BJ (cell line): ENCODE measurements around the gene RBMS3. TPM values are rescaled to one million over a fixed set of nuclear protein-coding genes. Genes with fewer than 3 reads are reported as not detected.

ENCODE experiments used
- CTCF ChIA-PET: fragments of 350-600 bp; formaldehyde crosslinking; extraction: SDS; loops from one replicate; lab custom pipeline; 2021; ENCODE audit warnings: antibody characterized with exemption, inconsistent platforms; lab: Yijun Ruan, JAX
- POLR2A ChIA-PET: fragments of 300-600 bp; sonication (Branson Sonifier 250); formaldehyde crosslinking; extraction: SDS; loops from one replicate; lab custom pipeline; 2021; ENCODE audit warnings: antibody characterized with exemption; lab: Charles Lee
- DNase-seq: peaks from one replicate; pipeline ENCODE4 v3.0.0-alpha.2; 2011; ENCODE audit warnings: low read depth
- H3K27me3 ChIP-seq: 2 replicates; pipeline ENCODE4 v1.6.0; 2011; ENCODE audit warnings: low read length; ENCODE audit not compliant: control insufficient read depth, insufficient read depth
- H3K36me3 ChIP-seq: 2 replicates; pipeline ENCODE4 v1.5.1; 2011; ENCODE audit warnings: low read length; ENCODE audit not compliant: control insufficient read depth, insufficient read depth
- H3K4me3 ChIP-seq: 2 replicates; pipeline ENCODE4 v1.5.1; 2011; ENCODE audit warnings: low read depth, mild to moderate bottlenecking, control low read depth, low read length
- polyA plus RNA-seq: library from polyadenylated mRNA; depleted of rRNA; stranded (reverse); fragments of >200 nt; gene quantifications from 2 replicates; pipeline ENCODE4 v1.2.3, GENCODE V29; 2011
- TF ChIP-seq, protein P1 (sequence below): IDR thresholded peaks from 2 replicates; pipeline ENCODE4 v1.5.1; 2011; ENCODE audit warnings: low read depth, mild to moderate bottlenecking, control low read depth, inconsistent platforms, low read length, moderate library complexity; ENCODE audit not compliant: insufficient read depth

RBMS3 gene
- polyA plus RNA-seq, 1 experiment, result 14.5 TPM

DNA sequence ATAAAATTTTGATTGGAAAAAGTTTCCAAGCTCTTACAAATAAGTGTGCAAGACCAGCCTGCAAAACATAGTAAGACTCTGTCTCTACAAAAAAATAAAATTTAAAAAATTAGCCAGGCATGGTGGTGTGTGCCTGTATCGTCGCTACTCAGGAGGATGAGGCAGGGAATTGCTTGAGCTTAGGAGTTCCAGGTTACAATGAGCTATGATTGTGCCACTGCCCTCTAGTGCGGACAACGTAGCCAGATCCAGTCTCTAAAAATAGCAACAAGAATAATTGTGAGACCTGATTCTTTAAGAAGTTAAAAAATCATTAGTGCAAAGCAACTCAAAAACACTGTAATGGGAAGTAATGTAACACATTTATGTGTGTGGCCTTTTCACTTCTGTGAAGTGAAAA, 251.6 kb downstream of the RBMS3 start:
- TF ChIP-seq, protein P1, sequence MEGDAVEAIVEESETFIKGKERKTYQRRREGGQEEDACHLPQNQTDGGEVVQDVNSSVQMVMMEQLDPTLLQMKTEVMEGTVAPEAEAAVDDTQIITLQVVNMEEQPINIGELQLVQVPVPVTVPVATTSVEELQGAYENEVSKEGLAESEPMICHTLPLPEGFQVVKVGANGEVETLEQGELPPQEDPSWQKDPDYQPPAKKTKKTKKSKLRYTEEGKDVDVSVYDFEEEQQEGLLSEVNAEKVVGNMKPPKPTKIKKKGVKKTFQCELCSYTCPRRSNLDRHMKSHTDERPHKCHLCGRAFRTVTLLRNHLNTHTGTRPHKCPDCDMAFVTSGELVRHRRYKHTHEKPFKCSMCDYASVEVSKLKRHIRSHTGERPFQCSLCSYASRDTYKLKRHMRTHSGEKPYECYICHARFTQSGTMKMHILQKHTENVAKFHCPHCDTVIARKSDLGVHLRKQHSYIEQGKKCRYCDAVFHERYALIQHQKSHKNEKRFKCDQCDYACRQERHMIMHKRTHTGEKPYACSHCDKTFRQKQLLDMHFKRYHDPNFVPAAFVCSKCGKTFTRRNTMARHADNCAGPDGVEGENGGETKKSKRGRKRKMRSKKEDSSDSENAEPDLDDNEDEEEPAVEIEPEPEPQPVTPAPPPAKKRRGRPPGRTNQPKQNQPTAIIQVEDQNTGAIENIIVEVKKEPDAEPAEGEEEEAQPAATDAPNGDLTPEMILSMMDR, result no peak
- no peak for DNase-seq
- ChIA-PET CTCF (no interaction called here), POLR2A (no interaction called here)
- Histone ChIP-seq H3K36me3 (no peaks in the 10 kb centered on the region; the same call in 1 of the 2 replicates), H3K4me3 (no peak overlapping the region), H3K27me3 (no peaks in the 10 kb centered on the region)

DNA sequence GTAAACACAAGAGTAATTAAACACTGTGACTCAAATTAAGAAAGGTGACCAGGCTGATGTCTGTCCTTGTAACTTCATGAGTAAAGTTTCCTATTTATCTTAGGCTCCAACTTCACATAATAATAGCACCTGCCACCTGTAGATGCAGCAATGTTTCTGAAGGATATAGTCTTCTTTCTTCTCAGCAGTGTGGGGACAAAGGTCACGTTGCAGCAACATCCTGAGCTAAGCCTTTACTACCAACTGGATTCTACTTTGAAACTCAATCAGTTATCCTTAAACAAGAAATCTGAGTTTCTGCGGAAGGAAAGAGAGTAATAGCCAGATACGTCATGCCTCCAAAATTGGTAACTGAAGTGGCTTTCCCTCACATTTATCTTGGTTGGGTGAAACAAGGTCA, 253.1 kb downstream of the RBMS3 start:
- no peak overlapping the region for H3K4me3 ChIP-seq
- ChIA-PET POLR2A (no interaction called here), CTCF (no interaction called here)
- H3K27me3 ChIP-seq, result no peaks in the 10 kb centered on the region
- no peaks in the 10 kb centered on the region for H3K36me3 ChIP-seq
- TF ChIP-seq, protein P1, result no peak
- no peak for DNase-seq

DNA sequence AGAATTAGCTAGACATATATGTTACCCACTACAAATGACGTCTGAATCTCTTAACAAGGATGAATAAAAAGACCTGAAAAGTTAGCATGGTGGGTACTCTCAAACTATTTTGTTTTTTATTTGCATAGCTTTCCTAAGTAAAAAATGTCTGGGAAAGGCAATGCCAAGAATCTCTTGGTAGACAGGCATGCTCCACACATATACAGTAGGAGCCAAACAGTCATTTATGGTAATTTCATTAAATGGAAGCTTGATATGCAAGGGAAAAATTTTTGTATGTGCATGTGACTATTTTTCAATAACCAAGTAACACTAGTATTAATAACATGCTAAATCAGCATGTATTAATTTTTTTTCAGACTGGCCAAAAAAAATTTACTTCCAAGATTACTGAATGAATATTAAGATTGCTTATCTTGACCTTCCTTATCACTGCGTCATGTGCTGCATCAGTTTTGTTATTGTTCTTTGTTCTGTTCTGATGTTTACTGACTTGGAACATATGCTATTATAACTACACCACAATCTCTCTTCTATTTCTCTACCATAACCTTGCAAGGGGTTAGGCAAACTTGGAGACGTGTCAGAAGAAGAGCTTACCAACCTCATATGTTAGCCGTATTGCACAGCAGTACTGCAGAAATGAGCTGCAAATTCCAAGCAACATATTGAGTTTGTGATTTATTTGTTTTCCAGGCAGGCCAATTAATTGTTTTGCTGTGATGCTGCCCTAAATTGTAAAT, 255.3 kb downstream of the RBMS3 start:
- Histone ChIP-seq H3K27me3 (no peaks in the 10 kb centered on the region), H3K4me3 (no peak overlapping the region), H3K36me3 (no peaks in the 10 kb centered on the region)
- DNase-seq, result no peak
- POLR2A ChIA-PET, result no interaction called here
- CTCF ChIA-PET, result no interaction called here
- TF ChIP-seq, protein P1, result no peak

DNA sequence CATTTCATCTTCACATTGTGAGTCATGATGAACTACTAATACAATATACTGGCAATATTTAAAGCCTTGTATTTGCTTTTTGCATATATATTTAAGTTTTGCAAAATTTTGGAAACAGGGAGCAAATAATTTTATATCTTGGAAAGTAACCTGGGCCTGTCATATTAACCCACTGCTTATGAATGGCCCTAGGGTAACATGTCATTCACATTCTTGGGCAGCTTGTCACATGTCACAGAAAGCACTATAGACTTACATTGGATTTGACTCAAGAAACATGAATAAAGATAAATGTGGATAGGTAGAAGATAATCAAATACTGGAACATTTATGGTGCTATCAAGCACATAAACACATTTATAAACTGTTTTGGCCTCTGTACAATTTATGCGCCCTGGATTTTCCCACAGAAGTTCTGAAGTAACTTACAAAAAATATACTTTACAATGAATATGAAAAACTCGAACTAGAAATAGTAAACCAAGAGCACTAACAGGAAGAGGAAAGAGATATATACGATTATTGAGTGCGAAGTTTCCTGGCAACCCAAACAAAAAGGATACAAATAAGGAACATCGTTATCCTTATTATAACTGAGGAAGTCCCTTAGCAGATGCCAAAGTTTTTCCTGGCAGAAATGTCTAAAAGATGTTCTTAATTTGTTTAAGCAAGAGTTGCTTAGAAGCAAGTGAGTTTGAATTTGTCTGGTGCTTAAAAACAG, 257.2 kb downstream of the RBMS3 start:
- ChIA-PET POLR2A (no interaction called here), CTCF (interaction anchor here (0.9 kb wide), 1 partner anchor 12 kb away, joined by 3 read pairs; no protein-coding TSS in a partner anchor)
- no peak for DNase-seq
- TF ChIP-seq, protein P1, result no peak
- no peak overlapping the region for H3K4me3 ChIP-seq
- no peaks in the 10 kb centered on the region for H3K27me3 ChIP-seq
- H3K36me3 ChIP-seq, result no peaks in the 10 kb centered on the region; the same call in 1 of the 2 replicates

DNA sequence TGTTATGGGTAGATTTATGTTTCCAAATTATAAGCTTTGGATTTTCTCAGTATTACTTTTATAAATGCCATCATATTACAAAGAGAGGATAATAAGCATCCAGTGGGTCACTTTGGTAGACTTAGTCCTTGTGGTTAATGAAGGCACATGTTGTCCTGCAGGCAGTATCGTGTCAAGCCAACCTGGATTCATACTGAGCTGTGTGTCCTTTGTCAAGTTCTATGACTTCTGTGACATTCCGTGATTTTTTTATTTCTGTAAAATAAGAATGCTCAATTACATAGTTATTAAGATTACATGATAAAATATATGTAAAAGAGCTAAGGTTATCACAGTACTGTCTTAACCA, 257.7 kb downstream of the RBMS3 start:
- POLR2A ChIA-PET, result interaction anchor here (0.6 kb wide), 1 partner anchor 876 kb away, joined by 3 read pairs; no protein-coding TSS in a partner anchor
- Histone ChIP-seq H3K36me3 (no peaks in the 10 kb centered on the region; the same call in 1 of the 2 replicates), H3K4me3 (no peak overlapping the region), H3K27me3 (no peaks in the 10 kb centered on the region)
- DNase-seq, result no peak
- CTCF ChIA-PET, result interaction anchor here (0.9 kb wide), 1 partner anchor 11 kb away, joined by 3 read pairs; no protein-coding TSS in a partner anchor
- TF ChIP-seq, protein P1, result no peak
